Neural cell (in vitro differentiated cells): ENCODE measurements around the gene TRIM66. TPM values are rescaled to one million over a fixed set of nuclear protein-coding genes. Genes with fewer than 3 reads are reported as not detected.

ENCODE experiments used
- H2AFZ ChIP-seq: fragments of 200-600, 300-800 bp; sonication (generic), shearing (Covaris generic); 2 replicates; pipeline ENCODE4 v1.6.0; 2014; ENCODE audit warnings: low read depth, mild to moderate bottlenecking, antibody characterized with exemption, low read length, moderate library complexity
- H3F3A ChIP-seq: fragments of 200-600 bp; shearing (Covaris generic); 2 replicates; pipeline ENCODE4 v1.6.1; 2016; ENCODE audit warnings: mild to moderate bottlenecking, moderate library complexity, mixed read lengths, antibody characterized with exemption, low read length; ENCODE audit not compliant: insufficient read depth, poor library complexity, severe bottlenecking
- H3K27ac ChIP-seq: fragments of 200-600, 300-800 bp; sonication (generic), shearing (Covaris generic); 2 replicates; pipeline ENCODE4 v1.5.1; 2014; ENCODE audit warnings: mild to moderate bottlenecking, low read length, moderate library complexity
- H3K27me3 ChIP-seq: fragments of 300-800, 200-600 bp; sonication (generic), shearing (Covaris generic); 2 replicates; pipeline ENCODE4 v1.6.0; 2014; ENCODE audit warnings: mild to moderate bottlenecking, low read depth, low read length, moderate library complexity; ENCODE audit not compliant: insufficient read depth
- H3K36me3 ChIP-seq: fragments of 300-800, 200-600 bp; sonication (generic), shearing (Covaris generic); 2 replicates; pipeline ENCODE4 v1.5.1; 2014; ENCODE audit warnings: mild to moderate bottlenecking, antibody characterized with exemption, low read length, moderate library complexity; ENCODE audit not compliant: insufficient read depth
- H3K4me2 ChIP-seq: fragments of 300-800, 200-600 bp; sonication (generic), shearing (Covaris generic); 2 replicates; pipeline ENCODE4 v1.6.0; 2014; ENCODE audit warnings: mild to moderate bottlenecking, low read length
- H3K4me3 ChIP-seq: fragments of 300-800, 200-600 bp; sonication (generic), shearing (Covaris generic); 2 replicates; pipeline ENCODE4 v1.5.1; 2014; ENCODE audit warnings: mild to moderate bottlenecking, low read length, moderate library complexity
- H3K79me2 ChIP-seq: fragments of 200-600 bp; shearing (Covaris generic); replicated peaks from 2 replicates; pipeline ENCODE4 v1.6.0; 2014; ENCODE audit warnings: mild to moderate bottlenecking, low read length, moderate library complexity; ENCODE audit not compliant: insufficient read depth
- H3K9ac ChIP-seq: fragments of 300-800, 200-600 bp; sonication (generic), shearing (Covaris generic); 2 replicates; pipeline ENCODE4 v1.6.1; 2016; ENCODE audit warnings: mild to moderate bottlenecking, low read length, mixed read lengths
- H3K9me2 ChIP-seq: fragments of 200-600 bp; shearing (Covaris generic); 2 replicates; pipeline ENCODE4 v1.6.1; 2016; ENCODE audit warnings: mild to moderate bottlenecking, low read length, mixed read lengths; ENCODE audit not compliant: insufficient read depth
- H3K9me3 ChIP-seq: fragments of 200-600, 300-800 bp; sonication (generic), shearing (Covaris generic); 2 replicates; pipeline ENCODE4 v1.6.1; 2016; ENCODE audit warnings: mild to moderate bottlenecking, mixed run types, low read length, moderate library complexity, mixed read lengths
- H4K20me1 ChIP-seq: fragments of 200-600 bp; shearing (Covaris generic); 2 replicates; pipeline ENCODE4 v1.6.1; 2016; ENCODE audit warnings: mild to moderate bottlenecking, mixed run types; ENCODE audit not compliant: insufficient read depth
- CTCF ChIP-seq: fragments of 450-650 bp; IDR thresholded peaks from 2 replicates; pipeline ENCODE4 v1.5.1; 2014; ENCODE audit warnings: antibody characterized with exemption, mild to moderate bottlenecking, moderate library complexity; ENCODE audit not compliant: poor library complexity, severe bottlenecking
- EP300 ChIP-seq: fragments of 450-650 bp; conservative IDR thresholded peaks from 2 replicates; pipeline ENCODE4 v1.6.1; 2014; ENCODE audit warnings: antibody characterized with exemption, mild to moderate bottlenecking, moderate library complexity; ENCODE audit not compliant: poor library complexity, severe bottlenecking
- EZH2 ChIP-seq: fragments of 200-600, 300-800 bp; shearing (Covaris generic), sonication (generic); IDR thresholded peaks from 2 replicates; pipeline ENCODE4 v1.6.1; 2014; ENCODE audit warnings: antibody characterized with exemption, low read length, borderline replicate concordance, mild to moderate bottlenecking; ENCODE audit not compliant: insufficient read depth, poor library complexity, severe bottlenecking
- MXI1 ChIP-seq: fragments of 450-650 bp; conservative IDR thresholded peaks from 2 replicates; pipeline ENCODE4 v1.6.1; 2014; ENCODE audit warnings: antibody characterized with exemption, mild to moderate bottlenecking; ENCODE audit not compliant: poor library complexity, severe bottlenecking
- POLR2AphosphoS5 ChIP-seq: IDR thresholded peaks from 2 replicates; pipeline ENCODE4 v1.6.1; 2012
- RAD21 ChIP-seq: fragments of 450-650 bp; conservative IDR thresholded peaks from 2 replicates; pipeline ENCODE4 v1.6.1; 2014; ENCODE audit warnings: antibody characterized with exemption, mild to moderate bottlenecking, moderate library complexity
- REST ChIP-seq: IDR thresholded peaks from 2 replicates; pipeline ENCODE4 v1.6.1; 2012; ENCODE audit warnings: borderline replicate concordance
- SMC3 ChIP-seq: fragments of 450-650 bp; conservative IDR thresholded peaks from 2 replicates; pipeline ENCODE4 v1.6.1; 2014; ENCODE audit warnings: antibody characterized with exemption, mild to moderate bottlenecking, moderate library complexity; ENCODE audit not compliant: poor library complexity
- TAF1 ChIP-seq: IDR thresholded peaks from 2 replicates; pipeline ENCODE4 v1.6.1; 2012; ENCODE audit warnings: low read depth
- polyA plus RNA-seq: library from polyadenylated mRNA; depleted of rRNA; stranded (reverse); fragments of >200 nt; gene quantifications from 2 replicates; pipeline ENCODE4 v1.2.3, GENCODE V29; 2014

Gene TRIM66
- polyA plus RNA-seq, 1 donor from 2014 or later: 0.82 TPM

GRCh38 chr11:8676458-8676857 is 6.0 kb downstream of the TRIM66 start:
- Histone ChIP-seq H3K36me3 (no peaks in the 10 kb centered on the region), H4K20me1 (no peaks in the 10 kb centered on the region), H3K79me2 (no peaks in the 10 kb centered on the region), H3K4me2 (no peak overlapping the region), H3K27ac (no peak overlapping the region), H2AFZ (no peak overlapping the region), H3K27me3 (no peaks in the 10 kb centered on the region), H3K9ac (no peak overlapping the region), H3F3A (no peaks in the 10 kb centered on the region), H3K9me2 (no peaks in the 10 kb centered on the region), H3K4me3 (no peak overlapping the region), H3K9me3 (no peaks in the 10 kb centered on the region)
- TF ChIP-seq TAF1: no peak
- no peak for TF ChIP-seq POLR2AphosphoS5
- TF ChIP-seq EZH2: no peak
- TF ChIP-seq CTCF: no peak
- no peak for TF ChIP-seq EP300
- no peak for TF ChIP-seq SMC3
- TF ChIP-seq RAD21: no peak
- TF ChIP-seq REST: no peak
- TF ChIP-seq MXI1: no peak

- no peaks in the 10 kb centered on the region for H3K27me3 ChIP-seq
- H3K79me2 ChIP-seq: no peaks in the 10 kb centered on the region
- no peaks in the 10 kb centered on the region for H4K20me1 ChIP-seq
- no peaks in the 10 kb centered on the region for H3K9me2 ChIP-seq
- H2AFZ ChIP-seq: no peak overlapping the region
- TF ChIP-seq RAD21 (no peak), EP300 (no peak), CTCF (no peak), SMC3 (no peak), TAF1 (no peak), MXI1 (no peak), POLR2AphosphoS5 (no peak), EZH2 (no peak), REST (no peak)
- H3F3A ChIP-seq: no peaks in the 10 kb centered on the region
- no peak overlapping the region for H3K9ac ChIP-seq
- no peak overlapping the region for H3K27ac ChIP-seq
- H3K9me3 ChIP-seq: no peaks in the 10 kb centered on the region
- H3K4me2 ChIP-seq: no peak overlapping the region
- H3K36me3 ChIP-seq: no peaks in the 10 kb centered on the region
- no peak overlapping the region for H3K4me3 ChIP-seq
These were observed 7.6 kb downstream of the TRIM66 start for GRCh38 chr11:8674859-8675258.
